Adrenal gland (tissue), 19 donors: ENCODE measurements around the gene MARS2. TPM values are rescaled to one million over a fixed set of nuclear protein-coding genes. Genes with fewer than 3 reads are reported as not detected.

Experiments
- DNase-seq, 7 donors: peaks; one replicate each; pipeline ENCODE4 v3.0.0-alpha.2; 2019 to 2020
- H3K27ac ChIP-seq, 5 donors: fragments of 200-600 bp; sonication (generic) in 4 of 5; 1 replicate in 3 of 5; 2 replicates in 2 of 5; pipeline versions ENCODE4 v1.5.1 to v1.8.0; 2016 to 2020; ENCODE audit warnings: mild to moderate bottlenecking in 1 of 5
- H3K27me3 ChIP-seq: fragments of 200-600 bp; 2 replicates; pipeline ENCODE4 v1.8.0; 2021
- H3K36me3 ChIP-seq, 2 donors: fragments of 200-600 bp; replicated peaks in 1 of 2; 1 replicate in 1 of 2; 2 replicates in 1 of 2; pipeline versions ENCODE4 v1.5.1 to v1.8.0; 2018 to 2022
- H3K4me1 ChIP-seq, 2 donors: fragments of 200-600 bp; replicated peaks in 1 of 2; 1 replicate in 1 of 2; 2 replicates in 1 of 2; pipeline versions ENCODE4 v1.5.1 to v1.8.0; 2018 to 2021
- H3K4me3 ChIP-seq, 4 donors: fragments of 200-600 bp; sonication (generic) in 3 of 4; one replicate each; pipeline ENCODE4 v1.5.1; 2016 to 2018
- H3K9me3 ChIP-seq, 3 donors: fragments of 200-600 bp; sonication (generic) in 1 of 3; replicated peaks in 1 of 3; 1 replicate in 2 of 3; 2 replicates in 1 of 3; pipeline versions ENCODE4 v1.5.1 to v1.8.0; 2016 to 2021
- POLR2A ChIP-seq, 2 donors: fragments of 450-650 bp; IDR thresholded peaks; one replicate each; pipeline ENCODE4 v1.6.1; 2017; ENCODE audit warnings: antibody characterized with exemption in 2 of 2, mild to moderate bottlenecking in 2 of 2, moderate library complexity in 1 of 2
- WGBS, 4 donors: extraction: QIAGEN DNeasy Blood & Tissue Kit in 2 of 4; methylation state at CpG; one replicate each; pipeline versions ENCODE4 v1.1.5 to v1.1.7; 2013 to 2017; 5-methylcytosine and 5-hydroxymethylcytosine counted together
- intact Hi-C, 2 donors: fragments of 100-400 bp; cut with DNase I; formaldehyde crosslinking; loops; one replicate each; pipeline versions ENCODE4 v1.14.1 to v1.15.0; 2022 to 2023
- long read RNA-seq, 10 donors: library from polyadenylated mRNA in 3 of 10; unstranded in 2 of 10; stranded (forward) in 1 of 10; transcript quantifications; one replicate each; pipeline ENCODE4 v2.0.0 and lab custom pipeline, GENCODE V29; 2021 to 2026
- polyA plus RNA-seq, 3 donors: library from polyadenylated mRNA; stranded (reverse); fragments of 200-250 nt in 2 of 3; fragments of 350-450 nt in 1 of 3; fragmentation: Illumina TruSeq in 1 of 3; extraction: RNeasy Lipid Tissue Mini Kit (QIAGEN cat#74804) in 1 of 3; gene quantifications; one replicate each; pipeline ENCODE4 v1.2.3, GENCODE V29; 2013 to 2014
- total RNA-seq, 9 donors: library from RNA; depleted of rRNA in 4 of 9; stranded (reverse); fragments of >200 nt in 4 of 9; fragments of 120-200 nt in 1 of 9; fragmentation: NEBNext Ultra II Directional in 1 of 9; extraction: Animal tissue kit (Norgen Biotek cat#: 25700) in 1 of 9; gene quantifications; one replicate each; pipeline versions ENCODE4 v1.1.0 to v1.2.4, GENCODE V29; 2013 to 2023
- TF ChIP-seq, protein P1 (sequence below), 6 experiments: fragments of 450-650 bp in 4 of 6; fragments of 200-600 bp in 2 of 6; sonication (generic) in 1 of 6; IDR thresholded peaks; 1 replicate in 5 of 6; 2 replicates in 1 of 6; pipeline versions ENCODE4 v1.5.1 to v1.8.0; 2016 to 2021; ENCODE audit warnings: antibody characterized with exemption in 6 of 6, mild to moderate bottlenecking in 2 of 6, moderate library complexity in 1 of 6
- donor health status: healthy with polysubstance abuse.
- donor health status: Bipolar disorder and iron deficiency.
- donor health status: DM: yes; HTN: yes; CAD: no.
- donor health status: DM: no; HTN: no; CAD: no.
- donor health status: DM: no; HTN: no; CAD: no.
- donor health status: DM: yes; HTN: yes; CAD: no.

MARS2 gene
- total RNA-seq (10 to 100 TPM in 5 of 9 donors, 1 to 10 TPM in 4; 7.0 to 24.9 (median 11.2) TPM), polyA plus RNA-seq (10 to 100 TPM in 1 of 3 donors, 1 to 10 TPM in 2; 1.1 to 14.8 (median 2.0) TPM)
- long read RNA-seq, donor 1, transcript MARS2-201 (1 exons, 3,019 nt): major isoform, 15 of 15 reads
- long read RNA-seq, donor 1, partial matches to known transcripts: 0 of 15 reads
- long read RNA-seq, donor 1, other reads (novel, unspliced or antisense): 0 of 15 reads
- long read RNA-seq, donor 2, transcript MARS2-201 (1 exons, 3,019 nt): major isoform, 17 of 17 reads
- long read RNA-seq, donor 2, partial matches to known transcripts: 0 of 17 reads
- long read RNA-seq, donor 2, other reads (novel, unspliced or antisense): 0 of 17 reads
- long read RNA-seq, donor 3, transcript MARS2-201 (1 exons, 3,019 nt): major isoform, 21 of 21 reads
- long read RNA-seq, donor 3, partial matches to known transcripts: 0 of 21 reads
- long read RNA-seq, donor 3, other reads (novel, unspliced or antisense): 0 of 21 reads
- long read RNA-seq, donor 4, partial matches to known transcripts: 0 of 3 reads
- long read RNA-seq, donor 4, other reads (novel, unspliced or antisense): 0 of 3 reads
- long read RNA-seq, donor 5, transcript MARS2-201 (1 exons, 3,019 nt): major isoform, 13 of 13 reads
- long read RNA-seq, donor 5, partial matches to known transcripts: 0 of 13 reads
- long read RNA-seq, donor 5, other reads (novel, unspliced or antisense): 0 of 13 reads
- long read RNA-seq, donor 6, partial matches to known transcripts: 0 of 2 reads
- long read RNA-seq, donor 6, other reads (novel, unspliced or antisense): 0 of 2 reads
- long read RNA-seq, donor 7, transcript MARS2-201 (1 exons, 3,019 nt): major isoform, 9 of 9 reads
- long read RNA-seq, donor 7, partial matches to known transcripts: 0 of 9 reads
- long read RNA-seq, donor 7, other reads (novel, unspliced or antisense): 0 of 9 reads
- long read RNA-seq, donor 8, transcript MARS2-201 (1 exons, 3,019 nt): major isoform, 25 of 25 reads
- long read RNA-seq, donor 8, partial matches to known transcripts: 0 of 25 reads
- long read RNA-seq, donor 8, other reads (novel, unspliced or antisense): 0 of 25 reads
- long read RNA-seq, donor 9, transcript MARS2-201 (1 exons, 3,019 nt): major isoform, 12 of 12 reads
- long read RNA-seq, donor 9, partial matches to known transcripts: 0 of 12 reads
- long read RNA-seq, donor 9, other reads (novel, unspliced or antisense): 0 of 12 reads
- long read RNA-seq, donor 10, transcript MARS2-201 (1 exons, 3,019 nt): major isoform, 10 of 10 reads
- long read RNA-seq, donor 10, partial matches to known transcripts: 0 of 10 reads
- long read RNA-seq, donor 10, other reads (novel, unspliced or antisense): 0 of 10 reads

DNA sequence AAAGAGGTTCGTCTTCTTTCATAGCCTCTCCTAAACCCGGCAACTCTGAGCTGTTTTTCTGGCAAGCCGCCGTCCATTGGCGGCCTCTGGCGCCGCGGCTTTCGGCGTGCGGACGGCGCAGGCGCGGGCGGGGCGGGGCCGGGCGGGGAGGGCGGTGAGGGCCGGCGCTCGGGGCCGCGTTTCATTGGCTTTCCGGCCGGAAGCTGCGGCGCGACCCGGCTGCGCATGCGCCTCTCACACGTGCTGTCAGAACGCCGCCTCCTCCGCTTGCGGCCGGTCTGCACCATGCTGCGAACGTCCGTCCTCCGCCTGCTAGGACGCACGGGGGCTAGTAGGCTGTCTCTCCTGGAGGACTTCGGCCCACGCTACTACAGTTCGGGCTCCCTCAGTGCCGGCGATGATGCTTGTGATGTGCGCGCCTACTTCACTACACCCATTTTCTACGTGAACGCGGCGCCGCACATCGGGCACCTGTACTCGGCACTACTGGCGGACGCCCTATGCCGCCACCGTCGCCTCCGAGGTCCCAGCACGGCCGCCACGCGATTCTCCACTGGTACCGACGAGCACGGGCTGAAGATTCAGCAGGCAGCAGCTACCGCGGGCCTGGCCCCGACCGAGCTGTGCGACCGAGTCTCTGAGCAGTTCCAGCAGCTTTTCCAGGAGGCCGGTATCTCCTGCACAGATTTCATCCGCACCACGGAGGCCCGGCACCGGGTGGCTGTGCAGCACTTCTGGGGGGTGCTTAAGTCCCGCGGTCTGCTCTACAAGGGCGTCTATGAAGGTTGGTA lies at the start of gene MARS2:
Gene MARS2, plus strand, starts transcription at position 249 of the 791 bp plus-strand sequence. Its CDS starts 37 bp downstream, at position 286.
- peak within 1 kb of the TSS; percentile 75 to 89 (median 85) for H3K27ac ChIP-seq

GRCh38 chr2:197657562-197657961 lies 47.6 kb upstream of the MARS2 start:
- Histone ChIP-seq H3K9me3 (no peaks in the 10 kb centered on the region), H3K27me3 (no peaks in the 10 kb centered on the region), H3K4me1 (no peaks in the 10 kb centered on the region), H3K4me3 (no peak overlapping the region), H3K36me3 (no peaks in the 10 kb centered on the region), H3K27ac (no peak overlapping the region)
- no peak for DNase-seq
- TF ChIP-seq, protein P1, sequence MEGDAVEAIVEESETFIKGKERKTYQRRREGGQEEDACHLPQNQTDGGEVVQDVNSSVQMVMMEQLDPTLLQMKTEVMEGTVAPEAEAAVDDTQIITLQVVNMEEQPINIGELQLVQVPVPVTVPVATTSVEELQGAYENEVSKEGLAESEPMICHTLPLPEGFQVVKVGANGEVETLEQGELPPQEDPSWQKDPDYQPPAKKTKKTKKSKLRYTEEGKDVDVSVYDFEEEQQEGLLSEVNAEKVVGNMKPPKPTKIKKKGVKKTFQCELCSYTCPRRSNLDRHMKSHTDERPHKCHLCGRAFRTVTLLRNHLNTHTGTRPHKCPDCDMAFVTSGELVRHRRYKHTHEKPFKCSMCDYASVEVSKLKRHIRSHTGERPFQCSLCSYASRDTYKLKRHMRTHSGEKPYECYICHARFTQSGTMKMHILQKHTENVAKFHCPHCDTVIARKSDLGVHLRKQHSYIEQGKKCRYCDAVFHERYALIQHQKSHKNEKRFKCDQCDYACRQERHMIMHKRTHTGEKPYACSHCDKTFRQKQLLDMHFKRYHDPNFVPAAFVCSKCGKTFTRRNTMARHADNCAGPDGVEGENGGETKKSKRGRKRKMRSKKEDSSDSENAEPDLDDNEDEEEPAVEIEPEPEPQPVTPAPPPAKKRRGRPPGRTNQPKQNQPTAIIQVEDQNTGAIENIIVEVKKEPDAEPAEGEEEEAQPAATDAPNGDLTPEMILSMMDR (IDR thresholded peaks at IDR 0.05): no peak
- TF ChIP-seq POLR2A (IDR thresholded peaks at IDR 0.05): no peak
- intact Hi-C loops: no loop called here

More for the DNA sequence above, at the start of gene MARS2:
- peak within 1 kb of the TSS; percentile 78 to 92 (median 86) for H3K4me3 ChIP-seq
- 0 to 1% (median 0%) methylated on average over 2 to 86 of the region's 86 CpGs for WGBS, 4 donors
- DNase-seq: peak; percentile 92 to 96 (median 95)
- peaks cover 14 to 41% of the 10 kb centered on the region in 2 donors for H3K4me1 ChIP-seq
- H3K36me3 ChIP-seq: no peaks in the 10 kb centered on the region
- TF ChIP-seq POLR2A (IDR thresholded peaks at IDR 0.05): peak in 1 of 2 donors; percentile 75
- TF ChIP-seq, protein P1 (IDR thresholded peaks at IDR 0.05): no peak
- no peaks in the 10 kb centered on the region for H3K27me3 ChIP-seq
- H3K9me3 ChIP-seq: no peaks in the 10 kb centered on the region
- intact Hi-C loops: loop anchor here in 1 of 2 donors (5.0 kb wide), 1 partner anchor 72 kb away; no protein-coding TSS in a partner anchor

DNA sequence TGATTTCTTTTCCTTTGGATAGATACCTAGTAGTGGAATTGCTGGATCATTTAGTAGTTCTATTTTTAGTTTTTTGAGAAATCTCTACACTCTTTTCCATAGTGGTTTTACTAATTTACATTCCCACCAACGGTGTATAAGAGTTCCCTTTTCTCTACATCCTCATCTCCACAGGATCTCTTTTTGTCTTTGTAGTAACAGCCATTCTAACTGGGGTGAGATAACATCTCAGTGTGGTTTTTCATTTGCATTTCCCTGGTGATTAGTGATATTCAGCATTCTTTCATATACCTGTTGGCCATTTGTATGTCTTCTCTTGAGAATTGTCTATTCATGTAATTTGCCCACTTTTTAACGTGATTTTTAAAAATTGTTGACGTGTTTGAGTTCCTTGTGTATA lies 43.5 kb upstream of the MARS2 start:
- H3K27ac ChIP-seq: no peak overlapping the region
- TF ChIP-seq, protein P1 (IDR thresholded peaks at IDR 0.05): no peak
- TF ChIP-seq POLR2A (IDR thresholded peaks at IDR 0.05): no peak
- H3K4me1 ChIP-seq: no peaks in the 10 kb centered on the region
- WGBS, 4 donors: 68 to 83% (median 72%) methylated on average over 3 of the region's 3 CpGs
- H3K9me3 ChIP-seq: no peaks in the 10 kb centered on the region
- H3K27me3 ChIP-seq: no peaks in the 10 kb centered on the region
- H3K4me3 ChIP-seq: no peak overlapping the region
- no peaks in the 10 kb centered on the region for H3K36me3 ChIP-seq
- intact Hi-C loops: no loop called here
- DNase-seq: no peak
